MCF 10A (cell line): Measurements from ENCODE around the gene ISG15. TPM values are rescaled to one million over a fixed set of nuclear protein-coding genes. Genes with fewer than 3 reads are reported as not detected.
"Not testable (repeated sequence)": the region's sequence is repeated elsewhere in the genome, so short reads cannot be mapped to it uniquely, and the experiment has no call there.

Experiments used
- BruUV-seq: library from RNA; stranded (reverse); fragments of 400-500 nt; replicated peaks from 2 replicates; lab custom pipeline; 2021; lab: Mats Ljungman, UMichigan
- CTCF ChIA-PET: fragments of 300-600 bp; sonication (Branson Sonifier 250); formaldehyde crosslinking; extraction: SDS; loops from one replicate; lab custom pipeline; 2021; ENCODE audit warnings: antibody characterized with exemption, inconsistent platforms; lab: Yijun Ruan, JAX
- POLR2A ChIA-PET: fragments of 300-600, 350-650 bp; sonication (Branson Sonifier 250); formaldehyde crosslinking; extraction: SDS; loops from one replicate; lab custom pipeline; 2020; ENCODE audit warnings: antibody characterized with exemption, inconsistent platforms; lab: Yijun Ruan, JAX
- DNase-seq: peaks from one replicate; pipeline ENCODE4 v3.0.0-alpha.2; 2018; ENCODE audit not compliant: unreplicated experiment
- H3K27ac Mint-ChIP-seq: one replicate; pipeline ENCODE4 v1.8.0; 2022; ENCODE audit warnings: mild to moderate bottlenecking, low read depth, mixed read lengths; ENCODE audit not compliant: unreplicated experiment
- H3K27me3 Mint-ChIP-seq: one replicate; pipeline ENCODE4 v1.8.0; 2022; ENCODE audit warnings: mixed read lengths; ENCODE audit not compliant: insufficient read depth, unreplicated experiment
- H3K36me3 Mint-ChIP-seq: one replicate; pipeline ENCODE4 v1.8.0; 2022; ENCODE audit warnings: mild to moderate bottlenecking, moderate library complexity, mixed read lengths; ENCODE audit not compliant: insufficient read depth, unreplicated experiment
- H3K4me1 Mint-ChIP-seq: one replicate; pipeline ENCODE4 v1.8.0; 2022; ENCODE audit warnings: mixed read lengths; ENCODE audit not compliant: insufficient read depth, unreplicated experiment
- H3K4me3 Mint-ChIP-seq: one replicate; pipeline ENCODE4 v1.8.0; 2022; ENCODE audit warnings: mild to moderate bottlenecking, moderate library complexity, mixed read lengths; ENCODE audit not compliant: unreplicated experiment
- H3K9me3 Mint-ChIP-seq: one replicate; pipeline ENCODE4 v1.8.0; 2022; ENCODE audit warnings: mixed read lengths; ENCODE audit not compliant: unreplicated experiment
- intact Hi-C: fragments of 100-400 bp; cut with micrococcal nuclease; formaldehyde crosslinking; loops from 2 replicates; pipeline ENCODE4 v1.14.1; 2022
- total RNA-seq: library from RNA; stranded (reverse); gene quantifications from 2 replicates; pipeline ENCODE4 v1.2.3, GENCODE V29; 2022
- TF ChIP-seq, protein P1 (sequence below): fragments of 200-600 bp; IDR thresholded peaks from one replicate; pipeline ENCODE4 v1.8.0; 2022; ENCODE audit warnings: antibody characterized with exemption, mild to moderate bottlenecking; ENCODE audit not compliant: unreplicated experiment

Gene ISG15
- total RNA-seq, 1 experiment from 2014 or later, result 7.4 TPM

DNA sequence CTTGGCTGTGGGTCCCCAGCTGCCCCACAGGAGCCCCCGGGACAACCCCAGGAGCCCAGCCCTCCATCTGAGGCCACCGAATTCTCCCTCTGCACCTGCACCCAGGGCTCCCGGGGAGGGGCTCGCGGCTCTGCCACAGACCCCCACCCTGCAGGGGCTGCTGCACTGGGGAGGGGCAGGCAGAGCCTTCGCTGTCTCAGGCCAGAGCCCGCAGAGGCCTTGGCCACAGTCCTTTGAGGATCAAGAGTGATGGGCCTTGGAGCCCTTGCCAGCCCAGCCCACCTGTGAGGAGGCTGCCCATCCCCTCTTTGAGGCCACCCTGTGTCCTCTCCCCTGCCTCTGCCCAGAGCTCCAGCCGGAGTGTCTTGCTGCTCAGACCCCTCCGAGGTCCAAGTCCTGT is 37.9 kb upstream of the ISG15 start:
- POLR2A ChIA-PET, result interaction anchor here (1.0 to 1.2 kb wide), 2 partner anchors 9 to 78 kb away, joined by 3 to 7 read pairs; partner anchors contain the start of gene PLEKHN1
- Mint-ChIP-seq H3K27ac (no peak overlapping the region), H3K36me3 (no peaks in the 10 kb centered on the region), H3K27me3 (no peaks in the 10 kb centered on the region), H3K9me3 (no peaks in the 10 kb centered on the region), H3K4me3 (no peak overlapping the region), H3K4me1 (peaks cover 6% of the 10 kb centered on the region)
- intact Hi-C loops, result loop anchor here (2.0 kb wide), 1 partner anchor 71 kb away; no protein-coding TSS in a partner anchor
- DNase-seq, result no peak
- TF ChIP-seq, protein P1, sequence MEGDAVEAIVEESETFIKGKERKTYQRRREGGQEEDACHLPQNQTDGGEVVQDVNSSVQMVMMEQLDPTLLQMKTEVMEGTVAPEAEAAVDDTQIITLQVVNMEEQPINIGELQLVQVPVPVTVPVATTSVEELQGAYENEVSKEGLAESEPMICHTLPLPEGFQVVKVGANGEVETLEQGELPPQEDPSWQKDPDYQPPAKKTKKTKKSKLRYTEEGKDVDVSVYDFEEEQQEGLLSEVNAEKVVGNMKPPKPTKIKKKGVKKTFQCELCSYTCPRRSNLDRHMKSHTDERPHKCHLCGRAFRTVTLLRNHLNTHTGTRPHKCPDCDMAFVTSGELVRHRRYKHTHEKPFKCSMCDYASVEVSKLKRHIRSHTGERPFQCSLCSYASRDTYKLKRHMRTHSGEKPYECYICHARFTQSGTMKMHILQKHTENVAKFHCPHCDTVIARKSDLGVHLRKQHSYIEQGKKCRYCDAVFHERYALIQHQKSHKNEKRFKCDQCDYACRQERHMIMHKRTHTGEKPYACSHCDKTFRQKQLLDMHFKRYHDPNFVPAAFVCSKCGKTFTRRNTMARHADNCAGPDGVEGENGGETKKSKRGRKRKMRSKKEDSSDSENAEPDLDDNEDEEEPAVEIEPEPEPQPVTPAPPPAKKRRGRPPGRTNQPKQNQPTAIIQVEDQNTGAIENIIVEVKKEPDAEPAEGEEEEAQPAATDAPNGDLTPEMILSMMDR, result no peak
- CTCF ChIA-PET, result interaction anchor here (0.7 to 2.2 kb wide), 8 partner anchors 8 to 88 kb away, joined by 3 to 10 read pairs (median 4); partner anchors contain the start of gene PLEKHN1
- no TSS peak for BruUV-seq

DNA sequence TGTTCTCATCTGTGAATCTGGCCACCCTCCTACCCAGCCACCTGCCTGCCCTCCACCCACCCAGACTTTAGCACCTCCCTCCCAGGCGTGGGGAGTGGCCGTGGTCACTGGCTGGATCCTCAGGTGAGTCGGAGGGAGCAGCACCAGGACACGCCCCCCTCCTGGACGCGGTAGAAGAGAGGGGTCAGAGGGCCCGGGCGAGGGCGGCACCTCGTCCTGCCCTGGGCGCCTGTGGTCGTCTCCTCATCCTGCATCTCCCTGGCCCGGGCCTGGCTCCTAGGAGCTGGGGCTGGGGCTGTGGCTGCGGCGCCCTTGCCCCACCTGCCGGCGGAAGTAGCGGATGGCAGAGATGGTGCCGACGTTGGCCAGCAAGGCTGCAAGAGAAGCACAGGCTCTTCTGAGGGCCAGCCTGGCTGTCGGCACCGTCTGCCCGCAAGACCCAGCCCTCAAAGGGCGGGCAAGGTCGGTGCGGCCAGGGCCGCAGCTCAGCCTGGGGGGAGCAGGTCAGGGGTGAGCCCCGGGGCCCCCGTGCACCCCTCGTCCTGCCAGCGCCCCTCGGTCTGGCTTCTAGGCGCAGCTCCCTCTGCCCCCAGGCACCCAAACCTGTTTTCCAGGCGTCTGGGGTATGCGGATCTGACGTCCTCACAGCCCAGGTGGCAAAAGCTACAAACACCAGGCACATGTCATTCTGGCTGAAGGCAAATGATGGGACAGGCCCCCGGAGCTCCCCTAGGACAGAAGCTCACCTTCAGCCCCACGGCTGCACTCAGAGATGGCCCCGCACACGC is 37.2 kb upstream of the ISG15 start:
- Mint-ChIP-seq H3K4me3 (no peak overlapping the region), H3K36me3 (no peaks in the 10 kb centered on the region), H3K9me3 (no peaks in the 10 kb centered on the region), H3K4me1 (peaks cover 6% of the 10 kb centered on the region), H3K27ac (no peak overlapping the region), H3K27me3 (no peaks in the 10 kb centered on the region)
- BruUV-seq, result no TSS peak
- intact Hi-C loops, result loop anchor here (2.0 kb wide), 1 partner anchor 71 kb away; no protein-coding TSS in a partner anchor
- CTCF ChIA-PET, result interaction anchor here (0.6 to 2.2 kb wide), 13 partner anchors 8 to 88 kb away, joined by 3 to 10 read pairs (median 4); partner anchors contain the start of gene PLEKHN1
- POLR2A ChIA-PET, result interaction anchor here (0.6 to 1.2 kb wide), 7 partner anchors 10 to 197 kb away, joined by 3 to 7 read pairs (median 3); partner anchors contain the start of genes NOC2L and PLEKHN1
- TF ChIP-seq, protein P1, result peak; percentile 73
- DNase-seq, result peak; percentile 83

DNA sequence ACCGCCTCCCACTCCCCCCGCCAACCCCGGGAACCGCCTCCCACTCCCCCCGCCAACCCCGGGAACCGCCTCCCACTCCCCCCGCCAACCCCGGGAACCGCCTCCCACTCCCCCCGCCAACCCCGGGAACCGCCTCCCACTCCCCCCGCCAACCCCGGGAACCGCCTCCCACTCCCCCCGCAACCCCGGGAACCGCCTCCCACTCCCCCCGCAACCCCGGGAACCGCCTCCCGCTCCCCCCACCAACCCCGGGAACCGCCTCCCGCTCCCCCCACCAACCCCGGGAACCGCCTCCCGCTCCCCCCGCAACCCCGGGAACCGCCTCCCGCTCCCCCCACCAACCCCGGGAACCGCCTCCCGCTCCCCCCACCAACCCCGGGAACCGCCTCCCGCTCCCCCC is 36.5 kb upstream of the ISG15 start:
- BruUV-seq, DNase-seq, H3K4me3 Mint-ChIP-seq, H3K9me3 Mint-ChIP-seq, H3K4me1 Mint-ChIP-seq, H3K36me3 Mint-ChIP-seq, intact Hi-C loops, H3K27me3 Mint-ChIP-seq, H3K27ac Mint-ChIP-seq: not testable (repeated sequence)
- POLR2A ChIA-PET, result interaction anchor here (1.0 to 1.2 kb wide), 3 partner anchors 10 to 198 kb away, joined by 3 to 7 read pairs (median 3); partner anchors contain the start of gene PLEKHN1
- CTCF ChIA-PET, result interaction anchor here (0.6 to 1.9 kb wide), 9 partner anchors 8 to 87 kb away, joined by 3 to 10 read pairs (median 4); partner anchors contain the start of gene PLEKHN1

DNA sequence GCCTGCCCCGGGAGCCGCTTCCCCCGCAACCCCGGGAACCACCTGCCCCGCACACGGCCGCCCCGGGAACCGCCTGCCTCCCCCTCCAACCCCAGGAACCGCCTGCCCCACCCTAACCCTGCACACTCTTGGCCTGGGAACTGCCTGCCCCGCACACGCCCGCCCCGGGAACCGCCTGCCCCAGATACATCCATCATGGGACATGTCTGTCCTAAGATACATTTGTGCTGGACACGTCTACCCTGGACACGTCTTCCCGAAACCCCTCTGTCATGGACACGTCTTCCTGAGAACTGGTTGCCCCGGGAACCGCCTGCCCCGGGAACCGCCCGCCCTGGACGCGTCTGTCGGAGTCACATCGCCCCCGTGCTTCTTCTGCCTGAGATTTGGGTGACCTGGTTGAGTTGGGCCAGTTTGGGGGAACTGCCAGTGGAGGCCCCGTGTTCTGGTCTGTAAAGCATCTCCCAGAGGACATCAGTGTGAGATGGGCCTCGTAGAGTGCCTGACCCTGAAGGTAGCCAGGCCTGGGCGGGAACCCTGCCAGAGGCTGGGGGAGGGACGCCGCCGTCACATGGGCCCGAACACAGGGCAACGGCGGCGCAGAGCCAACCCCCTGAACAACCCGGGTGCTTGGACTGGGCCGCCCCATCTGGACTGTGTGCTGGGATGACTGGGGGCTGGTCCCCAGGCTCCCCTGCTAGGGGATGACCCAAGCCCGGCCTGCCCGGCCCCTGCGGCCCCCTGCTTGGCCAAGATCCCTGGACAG is 35.0 kb upstream of the ISG15 start:
- CTCF ChIA-PET, result no interaction called here
- intact Hi-C loops, result no loop called here
- POLR2A ChIA-PET, result no interaction called here
- Mint-ChIP-seq H3K9me3 (no peaks in the 10 kb centered on the region), H3K4me1 (peaks cover 6% of the 10 kb centered on the region), H3K27me3 (peaks cover 12% of the 10 kb centered on the region), H3K4me3 (peak overlapping the region; percentile 2), H3K27ac (no peak overlapping the region), H3K36me3 (no peaks in the 10 kb centered on the region)
- BruUV-seq, result no TSS peak
- no peak for DNase-seq
- TF ChIP-seq, protein P1, result no peak
